ENCODE results near the gene CCDC169. TPM values are rescaled to one million over a fixed set of nuclear protein-coding genes. Genes with fewer than 3 reads are reported as not detected.

The CCDC169 gene
- total RNA-seq (2021) (6.5 and 6.9 TPM in 2 replicates), Bru-seq, nascent RNA (percentile 47 among the genes with signal in this experiment), BruChase-seq, experiment 1, labeled RNA remaining after a 2-hour chase (percentile 51 among the genes with signal in this experiment), BruChase-seq, experiment 2, labeled RNA remaining after a 6-hour chase (percentile 52 among the genes with signal in this experiment)
- long read RNA-seq, partial matches to known transcripts: 2 of 6 reads
- long read RNA-seq, other reads (novel, unspliced or antisense): 1 of 6 reads

- Histone ChIP-seq H3F3A (ENCODE audit: insufficient read depth, low read depth) (peaks cover 27% of the 10 kb centered on the region), H4K20me1 (ENCODE audit: insufficient read depth) (no peaks in the 10 kb centered on the region), H2AFZ (peak within 1 kb of the TSS; percentile 88), H3K9me3 (ENCODE audit: insufficient read depth, low read depth) (no peaks in the 10 kb centered on the region), H3K36me3 (ENCODE audit: low read depth) (no peaks in the 10 kb centered on the region), H3K27ac (peak within 1 kb of the TSS; percentile 82), H3K4me3 (peak within 1 kb of the TSS; percentile 61), H3K4me1 (replicated peaks; ENCODE audit: insufficient read depth) (peaks cover 34% of the 10 kb centered on the region), H3K79me2 (ENCODE audit: low read depth) (peaks cover 4% of the 10 kb centered on the region; the same call in 1 of the 2 replicates), H3K4me2 (peak within 1 kb of the TSS; percentile 83), H3K27me3 (ENCODE audit: insufficient read depth, low read depth) (no peaks in the 10 kb centered on the region), H3K9me2 (ENCODE audit: insufficient read depth) (no peaks in the 10 kb centered on the region)
- no peak for TF ChIP-seq EZH2 (IDR thresholded peaks at IDR 0.05; ENCODE audit: low read depth)
- no peak for TF ChIP-seq CTCF (conservative IDR thresholded peaks at IDR 0.05)
- DNase-seq: peak; percentile 64 to 83
- POLR2A ChIA-PET (ENCODE audit: unreplicated experiment): interaction anchor here (0.5 kb wide), 1 partner anchor 44 kb away, joined by 3 read pairs; no protein-coding TSS in a partner anchor
- TSS peak; percentile 43 for BruUV-seq (replicated peaks)
- CTCF ChIA-PET: interaction anchor here (0.6 kb wide), 1 partner anchor 11 kb away, joined by 8 read pairs; no protein-coding TSS in a partner anchor
- intact Hi-C loops (cut with micrococcal nuclease; ENCODE audit: unreplicated experiment): loop anchor here (5.0 kb wide), 1 partner anchor 50 kb away; the partner anchor contains the start of gene SPART
These were observed at the start of gene CCDC169 for GRCh38 chr13:36297366-36298338. Gene CCDC169 (minus strand): TSS chr13:36297814. CDS start chr13:36297719, 95 bp downstream.

GRCh38 chr13:36346222-36347083 lies 48.8 kb upstream of the CCDC169 start, which contains the start of gene SPART:
Gene SPART (minus strand): TSS chr13:36346394. CDS start chr13:36335830, 10,564 bp downstream.
- Histone ChIP-seq H3K4me1 (replicated peaks; ENCODE audit: insufficient read depth) (peaks cover 31% of the 10 kb centered on the region), H3F3A (ENCODE audit: insufficient read depth, low read depth) (peaks cover 23% of the 10 kb centered on the region), H2AFZ (peak within 1 kb of the TSS; percentile 83), H4K20me1 (ENCODE audit: insufficient read depth) (no peaks in the 10 kb centered on the region), H3K4me2 (peak within 1 kb of the TSS; percentile 84), H3K9me2 (ENCODE audit: insufficient read depth) (no peaks in the 10 kb centered on the region), H3K9me3 (ENCODE audit: insufficient read depth, low read depth) (no peaks in the 10 kb centered on the region), H3K79me2 (ENCODE audit: low read depth) (peaks cover 42% of the 10 kb centered on the region), H3K27me3 (ENCODE audit: insufficient read depth, low read depth) (no peaks in the 10 kb centered on the region), H3K27ac (peak within 1 kb of the TSS; percentile 98), H3K4me3 (peak within 1 kb of the TSS; percentile 92), H3K36me3 (ENCODE audit: low read depth) (no peaks in the 10 kb centered on the region)
- no TSS peak for BruUV-seq (replicated peaks)
- peak; percentile 96 for TF ChIP-seq CTCF (conservative IDR thresholded peaks at IDR 0.05)
- TF ChIP-seq EZH2 (IDR thresholded peaks at IDR 0.05; ENCODE audit: low read depth): no peak
- POLR2A ChIA-PET (ENCODE audit: unreplicated experiment): no interaction called here
- intact Hi-C loops (cut with micrococcal nuclease; ENCODE audit: unreplicated experiment): loop anchor here (1.0 to 5.0 kb wide), 5 partner anchors 49 to 636 kb away; partner anchors contain the start of gene CCDC169
- CTCF ChIA-PET: interaction anchor here (0.6 kb wide), 1 partner anchor 277 kb away, joined by 3 read pairs; no protein-coding TSS in a partner anchor
- peak; percentile 66 to 79 for DNase-seq

All from PC-9 (cell line).